Transverse colon (tissue), 4 donors: Measurements from ENCODE around the gene NAALAD2. TPM values are rescaled to one million over a fixed set of nuclear protein-coding genes. Genes with fewer than 3 reads are reported as not detected.
"Not testable (repeated sequence)": the region's sequence is repeated elsewhere in the genome, so short reads cannot be mapped to it uniquely, and the experiment has no call there.

ENCODE experiments used
- DNase-seq: peaks from one replicate; pipeline ENCODE4 v3.0.0-alpha.2; 2019
- H3K27ac ChIP-seq, 4 donors: fragments of 200-600 bp; sonication (generic); 2 replicates each; pipeline ENCODE4 v1.5.1; 2016 to 2018; ENCODE audit warnings: inconsistent platforms in 4 of 4
- H3K27me3 ChIP-seq: fragments of 200-600 bp; sonication (generic); 2 replicates; pipeline ENCODE4 v1.5.1; 2017; ENCODE audit warnings: inconsistent platforms
- H3K36me3 ChIP-seq, 4 donors: fragments of 200-600 bp; sonication (generic); 2 replicates each; pipeline ENCODE4 v1.5.1; 2017 to 2019; ENCODE audit warnings: inconsistent platforms in 4 of 4
- H3K4me1 ChIP-seq, 4 donors: fragments of 200-600 bp; sonication (generic); 2 replicates each; pipeline ENCODE4 v1.5.1; 2017 to 2020; ENCODE audit warnings: inconsistent platforms in 4 of 4
- H3K4me3 ChIP-seq, 4 donors: fragments of 200-600 bp; sonication (generic); 1 replicate in 1 of 4; 2 replicates in 3 of 4; pipeline versions ENCODE4 v1.5.1 to v1.6.1; 2017 to 2019; ENCODE audit warnings: inconsistent platforms in 4 of 4
- H3K9me3 ChIP-seq, 2 donors: fragments of 200-600 bp; sonication (generic); 2 replicates each; pipeline ENCODE4 v1.5.1; 2017 to 2019; ENCODE audit warnings: inconsistent platforms in 2 of 2
- CTCF ChIP-seq, 5 experiments: fragments of 200-600 bp in 3 of 5; fragments of 450-650 bp in 2 of 5; sonication (generic) in 3 of 5; IDR thresholded peaks; 1 replicate in 2 of 5; 2 replicates in 3 of 5; pipeline ENCODE4 v1.5.1; 2016 to 2017; ENCODE audit warnings: antibody characterized with exemption in 5 of 5, inconsistent platforms in 3 of 5, mild to moderate bottlenecking in 2 of 5, moderate library complexity in 1 of 5
- EP300 ChIP-seq: sonication (generic); formaldehyde crosslinking; IDR thresholded peaks from one replicate; pipeline ENCODE4 v1.6.1; 2017; ENCODE audit warnings: antibody characterized with exemption, low read depth
- POLR2A ChIP-seq: fragments of 450-650 bp; IDR thresholded peaks from one replicate; pipeline ENCODE4 v1.6.1; 2016; ENCODE audit warnings: antibody characterized with exemption, mild to moderate bottlenecking, moderate library complexity
- POLR2AphosphoS5 ChIP-seq, 3 donors: sonication (generic); formaldehyde crosslinking; IDR thresholded peaks; one replicate each; pipeline ENCODE4 v1.6.1; 2016; ENCODE audit warnings: antibody characterized with exemption in 3 of 3
- WGBS, 2 donors: methylation state at CpG; one replicate each; pipeline ENCODE4 v1.1.5; 2018; ENCODE audit warnings: low coverage in 1 of 2; 5-methylcytosine and 5-hydroxymethylcytosine counted together
- in situ Hi-C, 4 donors: fragments of 200-750 bp; cut with MboI; loops; one replicate each; pipeline versions ENCODE4 v1.15.0 to v1.15.1; 2017; ENCODE audit warnings: low sequenced_read_pairs in 3 of 4, low pct_ligation_motif_present in 1 of 4, low pct_unique_long_range_greater_than_20kb in 1 of 4
- intact Hi-C: fragments of 100-400 bp; cut with DNase I; formaldehyde crosslinking; loops from one replicate; pipeline ENCODE4 v1.15.1; 2023; ENCODE audit warnings: low total_unique reads
- total RNA-seq, 4 donors: library from RNA; depleted of rRNA; stranded (reverse); fragments of >200 nt; gene quantifications; one replicate each; pipeline ENCODE4 v1.1.0, GENCODE V29; 2016

NAALAD2 gene
- total RNA-seq, 4 donors from 2014 or later, result 0.55 to 1.3 TPM; not detected in 2

GRCh38 chr11:90202342-90202741 is 67.9 kb downstream of the NAALAD2 start:
- no peak for TF ChIP-seq EP300
- TF ChIP-seq POLR2AphosphoS5 (IDR thresholded peaks at IDR 0.05), result no peak
- no peak for TF ChIP-seq POLR2A
- no peak for TF ChIP-seq CTCF (IDR thresholded peaks at IDR 0.05)
- intact Hi-C loops (no loop called here), in situ Hi-C loops (no loop called here)
- Histone ChIP-seq H3K27ac (no peak overlapping the region), H3K27me3 (no peaks in the 10 kb centered on the region), H3K4me3 (no peak overlapping the region), H3K9me3 (no peaks in the 10 kb centered on the region), H3K36me3 (peaks cover 0 to 33% (median 15%) of the 10 kb centered on the region in 4 donors), H3K4me1 (peaks cover 0 to 4% (median 0%) of the 10 kb centered on the region in 4 donors)
- 76 to 87% methylated on average over 3 of the region's 3 CpGs for WGBS, 2 donors
- DNase-seq, result no peak

GRCh38 chr11:90204407-90204806 is 69.9 kb downstream of the NAALAD2 start:
- DNase-seq, result no peak
- Histone ChIP-seq H3K4me1 (peaks cover 0 to 4% (median 0%) of the 10 kb centered on the region in 4 donors), H3K27me3 (no peaks in the 10 kb centered on the region), H3K27ac (no peak overlapping the region), H3K9me3 (no peaks in the 10 kb centered on the region), H3K36me3 (peaks cover 0 to 36% (median 17%) of the 10 kb centered on the region in 4 donors), H3K4me3 (no peak overlapping the region)
- TF ChIP-seq CTCF (IDR thresholded peaks at IDR 0.05), result no peak
- WGBS, 2 donors, result 90 to 91% methylated on average over 13 of the region's 13 CpGs
- in situ Hi-C loops (no loop called here), intact Hi-C loops (no loop called here)

GRCh38 chr11:90204832-90205646 is 70.6 kb downstream of the NAALAD2 start:
- H3K36me3 ChIP-seq, result peaks cover 0 to 42% (median 19%) of the 10 kb centered on the region in 4 donors
- H3K27me3 ChIP-seq, result no peaks in the 10 kb centered on the region
- DNase-seq, result no peak
- 13 to 19% methylated on average over 3 of the region's 3 CpGs for WGBS, 2 donors
- no peaks in the 10 kb centered on the region for H3K9me3 ChIP-seq
- H3K4me1 ChIP-seq, result peaks cover 0 to 4% (median 0%) of the 10 kb centered on the region in 4 donors
- TF ChIP-seq CTCF (IDR thresholded peaks at IDR 0.05), result peak; percentile 72 to 93 (median 85)
- TF ChIP-seq POLR2A, result no peak
- no peak overlapping the region for H3K27ac ChIP-seq
- in situ Hi-C loops (no loop called here), intact Hi-C loops (no loop called here)
- H3K4me3 ChIP-seq, result no peak overlapping the region

- in situ Hi-C loops, H3K4me1 ChIP-seq, H3K4me3 ChIP-seq, H3K9me3 ChIP-seq, DNase-seq, H3K27ac ChIP-seq, H3K27me3 ChIP-seq, intact Hi-C loops: not testable (repeated sequence)
- H3K36me3 ChIP-seq, result peaks cover 0 to 48% (median 21%) of the 10 kb centered on the region in 4 donors
- 86 to 94% methylated on average over 10 of the region's 10 CpGs for WGBS, 2 donors
These were observed 73.5 kb downstream of the NAALAD2 start for GRCh38 chr11:90207992-90208391.

GRCh38 chr11:90208857-90209256 is 74.4 kb downstream of the NAALAD2 start:
- TF ChIP-seq EP300 (no peak), POLR2A (no peak), POLR2AphosphoS5 (IDR thresholded peaks at IDR 0.05) (no peak)
- in situ Hi-C loops, result no loop called here
- no peak for DNase-seq
- intact Hi-C loops, result no loop called here
- Histone ChIP-seq H3K4me1 (peaks cover 0 to 4% (median 0%) of the 10 kb centered on the region in 4 donors), H3K9me3 (no peaks in the 10 kb centered on the region), H3K4me3 (no peak overlapping the region), H3K27ac (no peak overlapping the region), H3K27me3 (no peaks in the 10 kb centered on the region), H3K36me3 (peaks cover 0 to 50% (median 21%) of the 10 kb centered on the region in 4 donors)
- WGBS, 2 donors, result 83 to 89% methylated on average over 2 of the region's 2 CpGs
